Cardiac muscle cell (in vitro differentiated cells and primary cell): ENCODE results near the gene TMIGD3. TPM values are rescaled to one million over a fixed set of nuclear protein-coding genes. Genes with fewer than 3 reads are reported as not detected.

Experiments
- DNase-seq, 2 donors: peaks; one replicate each; pipeline versions ENCODE4 v3.0.0 to v3.0.0-alpha.2; 2010 to 2017; ENCODE audit warnings: low read depth in 1 of 2, low spot score in 1 of 2
- H3K27ac ChIP-seq: fragments of 200-600 bp; sonication (generic); 2 replicates; pipeline ENCODE4 v1.5.1; 2016
- H3K27me3 ChIP-seq: fragments of 200-600 bp; sonication (generic); 2 replicates; pipeline ENCODE4 v1.6.0; 2016; ENCODE audit warnings: control low read depth
- H3K36me3 ChIP-seq: fragments of 200-600 bp; sonication (generic); 2 replicates; pipeline ENCODE4 v1.5.1; 2016; ENCODE audit warnings: control low read depth
- H3K4me1 ChIP-seq: fragments of 200-600 bp; sonication (generic); 2 replicates; pipeline ENCODE4 v1.8.1; 2017; ENCODE audit warnings: low read depth, mild to moderate bottlenecking, mixed run types
- H3K4me3 ChIP-seq: fragments of 200-600 bp; sonication (generic); 2 replicates; pipeline ENCODE4 v1.5.1; 2016; ENCODE audit warnings: mild to moderate bottlenecking
- H3K9me3 ChIP-seq: fragments of 200-600 bp; sonication (generic); 2 replicates; pipeline ENCODE4 v1.5.1; 2017; ENCODE audit warnings: low read depth, mild to moderate bottlenecking, control low read depth
- polyA plus RNA-seq: library from polyadenylated mRNA; unstranded; fragments of >200 nt; fragmentation: Nextera tagmentation; extraction: Ambion mirVana; gene quantifications from 2 replicates; pipeline ENCODE4 v1.2.1, GENCODE V29; 2016
- total RNA-seq: library from RNA; depleted of rRNA; stranded (reverse); fragments of >200 nt; gene quantifications from 2 replicates; pipeline ENCODE4 v1.2.3, GENCODE V29; 2016
- TF ChIP-seq, protein P1 (sequence below): IDR thresholded peaks from 2 replicates; pipeline ENCODE4 v1.5.1; 2012; ENCODE audit warnings: low read depth, mild to moderate bottlenecking, low read length

The TMIGD3 gene
- total and polyA plus RNA-seq, 2 experiments from 2014 or later: not detected

DNA sequence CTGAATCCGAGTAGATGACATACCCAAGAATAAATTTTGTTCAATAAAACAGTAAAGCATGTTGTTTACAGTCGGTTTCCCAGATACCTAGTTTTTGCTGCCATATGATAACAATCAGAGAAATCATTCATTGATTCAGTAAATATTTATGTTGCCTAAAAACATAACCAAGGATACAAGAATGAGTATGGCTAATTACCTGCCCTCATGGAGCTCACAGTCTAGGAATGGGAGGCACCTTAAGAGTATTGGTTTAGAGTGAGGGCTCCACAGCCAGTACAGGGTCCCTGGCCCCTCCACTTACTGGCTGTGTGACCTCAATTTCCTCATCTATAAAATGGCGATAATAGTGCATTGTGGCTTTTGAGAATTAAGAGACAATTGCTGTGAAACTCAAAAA lies 53.2 kb downstream of the TMIGD3 start:
- no peak for DNase-seq
- Histone ChIP-seq H3K36me3 (peaks cover 10% of the 10 kb centered on the region), H3K4me1 (peaks cover 25% of the 10 kb centered on the region), H3K9me3 (no peaks in the 10 kb centered on the region), H3K4me3 (peak overlapping the region; percentile 88), H3K27me3 (no peaks in the 10 kb centered on the region), H3K27ac (peak overlapping the region; percentile 89)
- TF ChIP-seq, protein P1, sequence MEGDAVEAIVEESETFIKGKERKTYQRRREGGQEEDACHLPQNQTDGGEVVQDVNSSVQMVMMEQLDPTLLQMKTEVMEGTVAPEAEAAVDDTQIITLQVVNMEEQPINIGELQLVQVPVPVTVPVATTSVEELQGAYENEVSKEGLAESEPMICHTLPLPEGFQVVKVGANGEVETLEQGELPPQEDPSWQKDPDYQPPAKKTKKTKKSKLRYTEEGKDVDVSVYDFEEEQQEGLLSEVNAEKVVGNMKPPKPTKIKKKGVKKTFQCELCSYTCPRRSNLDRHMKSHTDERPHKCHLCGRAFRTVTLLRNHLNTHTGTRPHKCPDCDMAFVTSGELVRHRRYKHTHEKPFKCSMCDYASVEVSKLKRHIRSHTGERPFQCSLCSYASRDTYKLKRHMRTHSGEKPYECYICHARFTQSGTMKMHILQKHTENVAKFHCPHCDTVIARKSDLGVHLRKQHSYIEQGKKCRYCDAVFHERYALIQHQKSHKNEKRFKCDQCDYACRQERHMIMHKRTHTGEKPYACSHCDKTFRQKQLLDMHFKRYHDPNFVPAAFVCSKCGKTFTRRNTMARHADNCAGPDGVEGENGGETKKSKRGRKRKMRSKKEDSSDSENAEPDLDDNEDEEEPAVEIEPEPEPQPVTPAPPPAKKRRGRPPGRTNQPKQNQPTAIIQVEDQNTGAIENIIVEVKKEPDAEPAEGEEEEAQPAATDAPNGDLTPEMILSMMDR: no peak

DNA sequence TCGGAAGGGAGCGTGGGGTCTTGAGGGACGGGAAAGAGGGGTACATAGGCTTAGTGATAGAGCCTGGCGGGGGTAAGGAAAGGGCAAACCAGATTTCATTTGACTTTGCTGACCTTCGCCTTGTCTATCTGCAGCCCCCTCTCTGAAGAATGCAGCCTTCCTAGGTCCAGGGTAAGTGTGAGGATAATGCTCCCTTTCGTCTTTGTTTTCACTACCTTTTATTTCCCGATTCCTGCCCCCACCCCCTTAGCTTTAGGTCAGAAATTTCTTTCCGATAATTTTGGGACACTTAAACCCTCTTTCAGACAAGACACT lies 53.8 kb downstream of the TMIGD3 start:
- peak overlapping the region; percentile 88 for H3K4me3 ChIP-seq
- TF ChIP-seq, protein P1: no peak
- H3K36me3 ChIP-seq: peaks cover 8% of the 10 kb centered on the region
- H3K27ac ChIP-seq: peak overlapping the region; percentile 89
- H3K4me1 ChIP-seq: peaks cover 25% of the 10 kb centered on the region
- H3K9me3 ChIP-seq: no peaks in the 10 kb centered on the region
- DNase-seq: no peak
- no peaks in the 10 kb centered on the region for H3K27me3 ChIP-seq

DNA sequence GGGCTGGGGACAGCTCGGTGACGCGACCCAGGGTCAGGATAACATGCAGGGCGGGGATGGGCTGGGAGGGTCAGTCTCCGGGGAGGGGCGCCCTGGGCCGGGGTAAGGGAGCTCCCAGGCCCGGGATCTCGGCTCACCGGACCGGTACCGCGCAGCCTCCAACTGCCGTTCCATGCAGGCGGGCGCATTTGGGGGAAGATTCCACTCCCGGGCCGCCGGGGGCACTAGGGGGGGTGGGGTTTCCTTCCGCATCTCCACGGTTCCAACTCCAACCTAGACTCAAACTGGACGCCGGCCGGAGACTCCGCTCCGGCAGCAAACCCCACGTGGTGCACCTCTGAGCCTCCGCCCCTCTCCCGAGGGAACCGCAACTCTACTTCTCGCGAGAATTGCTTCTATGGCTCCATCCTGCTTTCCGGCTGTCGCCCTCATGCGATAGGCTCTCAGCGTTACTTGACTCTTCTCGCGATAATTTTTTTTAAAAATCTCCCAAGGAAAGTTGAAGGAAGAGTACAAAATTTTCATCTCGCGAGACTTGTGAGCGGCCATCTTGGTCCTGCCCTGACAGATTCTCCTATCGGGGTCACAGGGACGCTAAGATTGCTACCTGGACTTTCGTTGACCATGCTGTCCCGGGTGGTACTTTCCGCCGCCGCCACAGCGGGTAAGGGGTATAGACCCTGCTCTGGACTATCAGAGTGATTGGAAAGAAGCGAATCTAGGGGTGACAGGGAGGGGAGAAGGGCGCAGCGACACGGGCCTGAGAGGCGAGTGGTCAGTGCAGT lies 54.3 kb downstream of the TMIGD3 start, which contains the start of the genes ATP5PB and WDR77:
ATP5PB (plus strand) TSS at position 547 of the 785 bp plus-strand sequence; CDS start at position 625, 78 bp downstream.
WDR77 (minus strand) TSS at position 339 of the 785 bp plus-strand sequence; CDS start at position 252, 87 bp downstream.
- TF ChIP-seq, protein P1: no peak
- no peaks in the 10 kb centered on the region for H3K9me3 ChIP-seq
- H3K27me3 ChIP-seq: no peaks in the 10 kb centered on the region
- H3K27ac ChIP-seq: peak within 1 kb of the TSS; percentile 89
- peak within 1 kb of the TSS; percentile 88 for H3K4me3 ChIP-seq
- H3K4me1 ChIP-seq: peaks cover 25% of the 10 kb centered on the region
- peaks cover 5% of the 10 kb centered on the region for H3K36me3 ChIP-seq
- peak; percentile 99 to 100 for DNase-seq

DNA sequence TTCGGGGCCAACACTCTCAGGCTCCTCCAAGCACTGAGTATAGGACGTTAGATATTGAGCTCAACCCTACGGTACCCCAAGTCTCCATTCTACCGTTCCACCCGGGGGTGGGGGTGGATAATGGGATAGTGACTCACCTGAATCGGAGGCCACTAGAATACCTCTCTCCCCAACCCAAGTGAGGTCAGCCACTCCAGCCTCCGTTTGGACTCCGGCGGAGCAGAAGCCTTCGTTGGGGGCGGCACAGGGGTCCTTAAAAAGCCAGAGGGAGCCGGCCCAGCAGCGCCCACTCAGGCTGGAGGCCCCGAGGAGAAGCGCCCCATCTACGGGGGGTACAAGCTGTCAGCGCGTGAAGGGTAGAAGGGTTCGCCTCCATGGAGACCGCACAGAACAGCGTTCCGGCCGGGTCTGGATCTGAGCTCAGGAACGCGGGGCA lies 54.9 kb downstream of the TMIGD3 start:
- DNase-seq: no peak
- peak overlapping the region; percentile 78 for H3K27ac ChIP-seq

DNA sequence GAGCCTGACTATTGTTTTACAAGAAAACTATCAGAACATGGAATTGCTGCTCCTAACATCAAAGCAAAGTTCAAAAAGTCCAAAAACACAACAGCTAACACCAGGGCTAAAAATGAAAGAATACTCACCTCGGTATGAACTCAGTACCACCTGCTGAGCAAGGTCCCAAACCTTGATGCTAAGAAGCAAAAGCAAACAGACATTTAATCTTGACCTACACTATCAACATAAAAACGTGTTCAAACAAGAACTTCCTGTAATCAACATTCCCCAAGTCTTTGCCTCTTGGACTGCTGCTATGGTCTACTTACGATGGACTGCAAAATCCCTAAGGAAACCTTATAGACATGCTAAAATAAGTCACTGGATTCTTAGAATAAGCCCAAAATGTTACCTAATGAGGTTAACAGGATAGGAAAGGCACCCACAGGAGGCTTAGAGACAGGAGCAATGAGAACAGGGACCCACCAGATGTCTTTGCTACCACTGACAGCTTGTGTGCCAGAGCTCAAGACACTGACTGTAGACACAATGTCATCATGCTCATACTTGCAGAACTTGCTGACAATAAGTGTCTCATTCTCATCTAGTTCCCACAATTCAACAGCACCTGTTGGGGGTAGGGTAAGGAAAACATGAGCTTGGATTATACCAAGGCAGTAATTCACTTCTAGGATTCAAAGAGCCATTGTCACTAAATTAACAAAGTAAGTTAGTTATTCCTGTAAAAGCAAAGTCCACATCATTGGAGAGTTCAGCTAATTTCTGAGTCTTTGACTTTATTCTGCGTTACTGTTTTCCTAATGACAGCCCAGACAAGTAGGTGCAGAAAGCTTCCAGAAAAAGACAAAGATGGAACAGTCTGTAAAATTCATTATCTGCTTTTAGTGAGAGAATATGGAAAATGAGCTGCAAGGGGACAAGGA lies 56.2 kb downstream of the TMIGD3 start:
- Histone ChIP-seq H3K4me3 (no peak overlapping the region), H3K27ac (no peak overlapping the region), H3K9me3 (no peaks in the 10 kb centered on the region), H3K27me3 (no peaks in the 10 kb centered on the region), H3K36me3 (peaks cover 22% of the 10 kb centered on the region), H3K4me1 (peaks cover 19% of the 10 kb centered on the region)
- no peak for DNase-seq
- TF ChIP-seq, protein P1: no peak

More for the DNA sequence above, 54.9 kb downstream of the TMIGD3 start:
- H3K9me3 ChIP-seq: no peaks in the 10 kb centered on the region
- H3K4me1 ChIP-seq: peaks cover 25% of the 10 kb centered on the region
- H3K27me3 ChIP-seq: no peaks in the 10 kb centered on the region
- TF ChIP-seq, protein P1: no peak
- H3K4me3 ChIP-seq: peak overlapping the region; percentile 88
- peaks cover 10% of the 10 kb centered on the region for H3K36me3 ChIP-seq
